ENCODE results near the gene PLCE1. TPM values are rescaled to one million over a fixed set of nuclear protein-coding genes. Genes with fewer than 3 reads are reported as not detected.

The PLCE1 gene
- polyA plus RNA-seq, 1 experiment, result 3.3 TPM

GRCh38 chr10:93997546-93997945, 3.8 kb downstream of the PLCE1 start:
- no peaks in the 10 kb centered on the region for H3K27me3 ChIP-seq (ENCODE audit: control insufficient read depth, insufficient read depth, low read length)
- TF ChIP-seq CTCF (IDR thresholded peaks at IDR 0.05; ENCODE audit: insufficient read depth, low read depth, low read length), result no peak
- ChIA-PET CTCF (interaction anchor here (1.9 to 2.0 kb wide), 2 partner anchors 9 to 323 kb away, joined by 5 to 6 read pairs; no protein-coding TSS in a partner anchor), POLR2A (interaction anchor here (0.7 kb wide), 1 partner anchor 594 kb away, joined by 4 read pairs; no protein-coding TSS in a partner anchor)
- DNase-seq (ENCODE audit: low read depth), result no peak
- no peaks in the 10 kb centered on the region for H3K36me3 ChIP-seq (ENCODE audit: control insufficient read depth, insufficient read depth, low read length)
- no peak overlapping the region for H3K4me3 ChIP-seq (ENCODE audit: low read depth, low read length)

GRCh38 chr10:93999401-93999851, 5.7 kb downstream of the PLCE1 start:
- TF ChIP-seq CTCF (IDR thresholded peaks at IDR 0.05; ENCODE audit: insufficient read depth, low read depth, low read length), result no peak
- no peaks in the 10 kb centered on the region for H3K27me3 ChIP-seq (ENCODE audit: control insufficient read depth, insufficient read depth, low read length)
- DNase-seq (ENCODE audit: low read depth), result peak; percentile 67
- ChIA-PET CTCF (interaction anchor here (1.1 to 1.5 kb wide), 2 partner anchors 39 to 83 kb away, joined by 3 to 8 read pairs; no protein-coding TSS in a partner anchor), POLR2A (no interaction called here)
- no peaks in the 10 kb centered on the region for H3K36me3 ChIP-seq (ENCODE audit: control insufficient read depth, insufficient read depth, low read length)
- no peak overlapping the region for H3K4me3 ChIP-seq (ENCODE audit: low read depth, low read length)

GRCh38 chr10:94000638-94001415, 7.1 kb downstream of the PLCE1 start:
- DNase-seq (ENCODE audit: low read depth), result no peak
- no peak for TF ChIP-seq CTCF (IDR thresholded peaks at IDR 0.05; ENCODE audit: insufficient read depth, low read depth, low read length)
- H3K36me3 ChIP-seq (ENCODE audit: control insufficient read depth, insufficient read depth, low read length), result no peaks in the 10 kb centered on the region
- no peaks in the 10 kb centered on the region for H3K27me3 ChIP-seq (ENCODE audit: control insufficient read depth, insufficient read depth, low read length)
- H3K4me3 ChIP-seq (ENCODE audit: low read depth, low read length), result no peak overlapping the region
- ChIA-PET POLR2A (no interaction called here), CTCF (no interaction called here)

DNA sequence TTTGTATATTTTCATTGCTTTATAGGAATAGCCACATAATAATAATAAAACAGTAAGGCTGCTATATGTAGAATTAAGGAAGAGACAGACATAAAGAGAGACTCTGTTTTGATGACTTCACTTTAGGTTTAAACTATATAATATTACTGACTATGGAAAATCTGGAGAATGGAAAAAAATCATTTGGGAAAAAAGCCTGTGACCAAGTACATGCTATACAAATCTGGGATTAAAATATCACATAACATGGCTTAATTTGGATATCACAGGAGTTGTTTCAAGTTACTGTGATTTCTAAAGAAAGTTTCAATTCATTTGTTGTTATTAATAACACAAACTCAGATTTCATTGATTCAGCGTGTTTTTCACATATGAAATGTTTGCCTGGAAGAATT, 7.7 kb downstream of the PLCE1 start:
- Histone ChIP-seq H3K36me3 (ENCODE audit: control insufficient read depth, insufficient read depth, low read length) (no peaks in the 10 kb centered on the region), H3K27me3 (ENCODE audit: control insufficient read depth, insufficient read depth, low read length) (no peaks in the 10 kb centered on the region), H3K4me3 (ENCODE audit: low read depth, low read length) (no peak overlapping the region)
- ChIA-PET CTCF (interaction anchor here (1.1 kb wide), 1 partner anchor 13 kb away, joined by 3 read pairs; no protein-coding TSS in a partner anchor), POLR2A (no interaction called here)
- TF ChIP-seq CTCF (IDR thresholded peaks at IDR 0.05; ENCODE audit: insufficient read depth, low read depth, low read length), result no peak
- no peak for DNase-seq (ENCODE audit: low read depth)

DNA sequence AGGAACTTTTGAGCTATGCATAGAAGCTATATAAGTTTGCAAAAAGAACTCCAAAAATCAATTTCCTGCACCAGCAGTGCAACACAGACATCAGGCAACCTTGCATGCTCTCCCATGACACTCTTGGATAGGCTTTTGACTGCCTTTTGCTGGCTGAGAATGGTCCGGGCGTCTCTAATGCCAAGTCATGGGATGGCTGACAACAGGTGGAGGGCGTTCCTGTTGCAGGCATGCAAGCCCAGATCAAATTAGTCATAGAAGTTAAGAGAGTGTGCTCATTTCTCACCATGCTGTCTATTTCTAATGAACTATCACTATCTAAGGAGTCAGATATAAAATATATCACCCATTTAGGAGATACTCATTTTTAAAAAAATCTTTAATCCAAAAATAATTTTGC, 8.4 kb downstream of the PLCE1 start:
- Histone ChIP-seq H3K27me3 (ENCODE audit: control insufficient read depth, insufficient read depth, low read length) (no peaks in the 10 kb centered on the region), H3K4me3 (ENCODE audit: low read depth, low read length) (no peak overlapping the region), H3K36me3 (ENCODE audit: control insufficient read depth, insufficient read depth, low read length) (no peaks in the 10 kb centered on the region)
- DNase-seq (ENCODE audit: low read depth), result no peak
- no peak for TF ChIP-seq CTCF (IDR thresholded peaks at IDR 0.05; ENCODE audit: insufficient read depth, low read depth, low read length)
- ChIA-PET CTCF (interaction anchor here (0.7 to 1.1 kb wide), 2 partner anchors 14 to 68 kb away, joined by 3 read pairs; no protein-coding TSS in a partner anchor), POLR2A (interaction anchor here (0.6 kb wide), 1 partner anchor 545 kb away, joined by 3 read pairs; no protein-coding TSS in a partner anchor)
